GM11168 (cell line): ENCODE results near the gene PARP15.

Experiments used
- in situ Hi-C: fragments of 300-500 bp; cut with MboI; formaldehyde crosslinking; loops from one replicate; pipeline ENCODE4 v1.12.0; 2022; ENCODE audit warnings: low sequenced_read_pairs; ENCODE audit not compliant: unreplicated experiment

Gene PARP15

GRCh38 chr3:122568131-122568530, 9.3 kb upstream of the PARP15 start:
- in situ Hi-C loops: loop anchor here (5.0 kb wide), 1 partner anchor 109 kb away; no protein-coding TSS in a partner anchor

- in situ Hi-C loops: loop anchor here (5.0 kb wide), 1 partner anchor 109 kb away; no protein-coding TSS in a partner anchor
Measured at GRCh38 chr3:122568755-122569154, 8.7 kb upstream of the PARP15 start.

- in situ Hi-C loops: no loop called here
Measured at GRCh38 chr3:122572940-122573412, 4.5 kb upstream of the PARP15 start.

DNA sequence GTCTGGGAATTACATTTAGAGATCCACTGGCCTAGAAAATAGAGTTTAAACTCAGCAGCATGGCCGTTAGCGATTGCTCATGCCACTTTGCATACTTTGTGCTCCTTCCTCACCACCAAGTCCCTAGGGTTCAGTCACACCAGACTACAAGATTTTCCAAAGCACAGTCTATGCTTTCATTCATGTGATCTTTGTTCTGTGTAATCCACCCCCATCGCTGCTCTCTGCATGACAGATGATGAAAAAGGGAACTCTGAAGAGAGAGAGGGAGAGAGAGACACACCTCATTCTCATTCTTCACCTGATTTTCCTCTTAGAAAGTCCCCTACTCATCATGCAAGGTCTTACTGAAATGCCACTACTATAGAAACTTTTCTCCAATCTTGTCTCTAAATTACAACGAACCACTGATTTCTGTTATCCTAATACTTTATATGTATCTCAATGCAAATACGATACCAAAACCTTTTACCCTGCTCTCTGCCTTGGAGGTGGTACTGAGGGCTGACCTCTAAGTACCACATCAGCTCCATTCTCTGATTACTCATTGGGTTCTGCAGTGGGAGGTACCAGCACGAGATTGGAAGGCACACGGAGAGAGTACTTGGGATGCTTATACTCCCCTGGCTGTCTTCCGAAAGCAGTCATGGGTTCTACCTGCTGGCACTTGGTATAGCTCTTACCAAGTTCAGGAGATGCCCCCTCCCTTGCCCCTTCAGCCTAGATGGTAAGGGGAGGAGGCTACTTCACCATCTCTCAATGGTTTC, 1.1 kb upstream of the PARP15 start:
- in situ Hi-C loops: no loop called here

- in situ Hi-C loops: no loop called here
Measured at GRCh38 chr3:122578069-122578740, 755 bp downstream of the PARP15 start.

DNA sequence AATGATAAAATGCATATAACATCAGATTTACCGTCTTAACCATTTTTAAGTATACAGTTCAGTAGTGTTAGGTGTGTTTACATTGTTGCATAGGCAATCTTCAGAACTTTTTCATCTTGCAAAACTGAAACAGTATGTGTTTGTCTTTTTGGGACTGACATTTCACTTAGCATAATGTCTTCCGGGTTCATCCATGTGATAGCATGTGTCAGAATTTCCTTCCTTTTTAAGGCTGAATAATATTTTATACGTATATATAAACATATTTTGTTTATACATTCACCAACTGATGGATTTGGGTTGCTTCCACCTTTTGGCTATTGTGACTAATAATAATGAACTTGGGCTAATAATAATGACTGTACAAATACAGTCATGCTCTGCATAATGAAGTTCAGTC, 3.0 kb downstream of the PARP15 start:
- in situ Hi-C loops: no loop called here

DNA sequence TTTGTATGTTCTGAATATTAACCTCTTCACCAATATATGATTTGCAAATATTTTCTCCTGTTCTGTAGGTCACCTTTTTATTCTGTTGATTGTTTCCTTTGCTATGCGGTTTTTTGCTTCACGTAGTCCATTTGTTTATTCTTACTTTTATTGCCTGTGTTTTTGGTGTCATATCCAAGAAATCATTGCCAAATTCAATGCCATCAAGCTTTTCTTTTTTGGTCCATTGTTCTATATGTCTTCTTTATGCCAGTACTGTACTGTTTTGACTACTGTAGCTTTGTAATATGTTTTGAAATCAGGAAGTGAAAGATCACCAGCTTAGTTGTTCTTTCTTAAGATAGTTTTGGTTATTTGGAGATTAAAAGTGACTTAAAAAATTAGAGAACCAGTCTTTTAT, 4.2 kb downstream of the PARP15 start:
- in situ Hi-C loops: no loop called here

DNA sequence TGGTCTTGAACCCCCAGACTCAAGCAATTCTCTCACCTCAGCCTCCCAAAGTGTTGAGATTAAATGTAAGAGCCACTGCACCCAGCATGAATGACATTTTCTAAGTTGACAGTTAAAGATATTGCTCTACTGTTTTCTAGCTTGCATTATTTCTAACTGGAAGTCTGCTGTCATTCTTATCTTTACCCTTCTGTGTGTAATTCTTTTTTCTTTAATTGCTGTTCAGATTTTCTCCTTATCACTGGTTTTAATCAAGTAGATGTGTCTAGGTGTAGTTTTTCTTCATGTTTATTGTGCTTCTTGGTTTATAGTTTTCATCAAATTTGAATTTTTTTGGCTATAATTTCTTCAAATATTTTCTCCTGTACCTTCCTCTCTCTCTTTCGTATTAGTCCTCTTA, 4.9 kb downstream of the PARP15 start:
- in situ Hi-C loops: no loop called here

GRCh38 chr3:122586098-122586497, 8.6 kb downstream of the PARP15 start:
- in situ Hi-C loops: no loop called here

- in situ Hi-C loops: no loop called here
Measured at GRCh38 chr3:122586773-122587485, 9.5 kb downstream of the PARP15 start.

- in situ Hi-C loops: no loop called here
Measured at GRCh38 chr3:122587572-122587971, 10.1 kb downstream of the PARP15 start.

GRCh38 chr3:122589297-122589696, 11.8 kb downstream of the PARP15 start:
- in situ Hi-C loops: no loop called here

DNA sequence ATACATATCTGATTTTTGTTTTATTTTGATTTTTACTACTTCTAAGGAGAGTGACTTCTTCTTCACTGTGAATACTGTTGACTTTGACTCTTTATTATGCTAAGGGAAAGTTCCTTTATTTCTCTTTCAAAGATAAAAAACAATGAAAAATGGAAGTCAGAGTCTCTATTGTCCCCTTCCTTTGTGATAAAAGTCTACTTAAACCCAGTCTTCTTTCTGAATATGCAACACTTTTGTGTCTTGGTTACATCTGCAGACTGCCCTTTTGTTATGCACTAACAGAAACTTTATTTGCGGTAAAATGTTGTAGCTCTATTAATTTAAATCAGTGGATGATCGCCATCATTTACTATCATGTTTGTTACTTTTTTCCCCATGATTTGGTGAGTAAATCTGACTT, 13.2 kb downstream of the PARP15 start:
- in situ Hi-C loops: no loop called here

DNA sequence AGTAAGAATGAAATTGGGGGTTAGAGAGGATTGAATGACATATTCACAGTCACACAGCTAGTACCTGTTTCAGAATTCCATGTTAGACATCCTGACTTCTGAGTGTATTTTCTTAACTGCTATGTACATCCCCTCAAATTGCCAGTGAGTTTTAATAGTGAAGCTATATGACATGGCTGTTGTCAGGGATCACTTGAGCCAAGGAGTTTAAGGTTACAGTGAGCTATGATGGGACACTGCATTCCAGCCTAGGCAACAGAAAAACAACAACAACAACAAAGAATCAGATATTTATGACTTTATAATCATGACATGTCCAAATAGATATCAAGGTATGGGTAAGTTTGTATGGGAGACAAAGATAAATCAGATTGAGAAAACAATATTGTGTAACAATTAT, 16.6 kb downstream of the PARP15 start:
- in situ Hi-C loops: no loop called here

DNA sequence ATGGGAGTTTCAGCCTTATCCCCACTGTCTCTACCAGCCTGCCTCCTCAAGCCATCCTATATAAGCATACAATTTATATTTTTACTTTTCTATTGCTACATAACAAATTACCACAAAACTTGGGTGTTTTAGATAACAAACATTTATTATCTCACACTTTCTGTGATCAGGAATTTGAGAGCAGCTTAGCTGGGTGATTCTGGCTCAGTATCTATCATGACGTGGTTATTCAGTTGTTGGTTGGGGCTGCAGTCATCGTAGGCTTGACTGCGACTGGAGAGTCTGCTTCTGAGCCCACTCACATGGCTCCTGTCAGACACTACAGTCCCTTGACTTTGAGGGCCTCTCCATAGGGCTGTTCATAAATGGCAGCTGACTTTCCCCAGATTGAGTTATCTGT, 20.7 kb downstream of the PARP15 start:
- in situ Hi-C loops: no loop called here

DNA sequence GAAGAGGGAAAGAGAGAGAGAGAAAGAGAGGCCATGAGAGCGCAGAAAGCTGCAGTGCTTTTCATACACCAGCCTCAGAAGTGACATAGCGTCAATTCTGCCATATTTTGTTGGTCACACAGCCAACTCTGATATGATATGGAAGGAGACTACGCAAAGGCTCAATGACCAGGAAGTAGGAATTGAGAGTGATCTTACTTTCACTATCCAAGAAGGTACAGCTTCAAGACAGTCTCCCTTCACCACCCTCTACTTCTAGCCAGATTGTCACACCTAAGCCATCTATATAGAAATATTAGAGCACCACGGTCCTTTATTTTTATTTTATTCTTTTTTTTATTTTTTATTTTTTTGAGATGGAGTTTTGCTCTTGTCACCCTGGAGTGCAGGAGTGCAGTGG, 21.1 kb downstream of the PARP15 start:
- in situ Hi-C loops: no loop called here

GRCh38 chr3:122602011-122602710, 24.7 kb downstream of the PARP15 start:
- in situ Hi-C loops: no loop called here

GRCh38 chr3:122603056-122603455, 25.6 kb downstream of the PARP15 start:
- in situ Hi-C loops: no loop called here

GRCh38 chr3:122606330-122606729, 28.9 kb downstream of the PARP15 start:
- in situ Hi-C loops: no loop called here

DNA sequence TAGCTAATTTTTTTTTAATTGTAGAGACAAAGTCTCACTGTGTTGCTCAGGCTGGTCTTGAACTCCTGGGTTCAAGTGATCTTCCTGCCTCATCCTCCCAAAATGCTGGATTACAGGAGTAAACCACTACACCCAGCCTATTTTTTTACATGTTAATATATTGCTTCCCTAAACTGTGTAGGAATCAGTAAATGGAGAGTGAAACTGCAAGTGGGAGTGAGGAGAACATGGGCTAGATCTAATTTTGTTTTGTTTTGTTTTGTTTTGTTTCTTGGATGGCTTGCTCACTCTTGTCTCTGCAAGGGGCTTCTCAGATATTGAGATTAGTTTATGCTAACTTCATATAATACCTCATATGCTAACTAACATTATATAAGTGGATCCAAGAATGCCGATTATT, 31.5 kb downstream of the PARP15 start:
- in situ Hi-C loops: no loop called here
